Glomerular visceral epithelial cell (primary cell): ENCODE measurements around the gene TM7SF2.

ENCODE experiments used
- DNase-seq: peaks from one replicate; pipeline ENCODE4 v3.0.0-alpha.2; 2016; ENCODE audit errors: extremely low spot score

The TM7SF2 gene

GRCh38 chr11:65156256-65156655, 44.6 kb downstream of the TM7SF2 start:
- DNase-seq: no peak

DNA sequence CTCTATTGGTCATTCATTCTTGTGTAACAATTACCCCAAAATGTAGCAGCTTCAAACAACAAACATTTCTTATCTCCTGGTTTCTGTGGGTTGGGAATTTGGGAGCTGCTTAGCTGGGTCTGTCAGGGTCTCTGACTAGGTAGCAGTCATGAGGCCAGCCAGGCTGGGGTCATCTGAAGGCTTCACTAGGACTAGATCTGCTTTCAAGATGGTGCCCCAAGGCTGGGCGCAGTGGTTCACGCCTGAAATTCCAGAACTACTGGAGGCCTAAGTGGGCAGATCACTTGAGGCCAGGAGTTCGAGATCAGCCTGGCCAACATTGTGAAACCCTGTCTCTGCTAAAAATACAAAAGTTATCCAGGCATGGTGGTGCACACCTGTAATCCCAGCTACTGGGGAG, 45.3 kb downstream of the TM7SF2 start:
- DNase-seq: no peak

DNA sequence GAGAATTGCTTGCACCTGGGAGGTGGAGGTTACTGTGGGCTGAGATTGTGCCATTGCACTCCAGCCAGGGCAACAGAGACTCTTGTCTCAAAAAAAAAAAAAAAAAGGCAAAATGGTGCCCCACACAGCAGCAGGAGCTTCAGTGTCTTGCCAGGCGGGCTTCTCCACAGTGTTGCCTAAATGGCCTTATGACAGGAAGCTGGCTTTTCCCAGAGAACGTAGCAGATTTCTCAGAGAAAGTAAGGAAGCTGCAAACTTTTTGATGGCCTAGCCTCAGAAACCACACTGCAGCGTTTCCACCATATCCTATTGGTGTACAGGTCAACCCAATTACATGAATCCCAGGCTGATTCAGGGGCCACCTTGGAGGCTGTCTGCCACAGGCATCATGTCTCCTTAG, 45.7 kb downstream of the TM7SF2 start:
- no peak for DNase-seq

GRCh38 chr11:65159012-65159411, 47.3 kb downstream of the TM7SF2 start:
- no peak for DNase-seq

- no peak for DNase-seq
Observed at GRCh38 chr11:65160643-65161042, 49.0 kb downstream of the TM7SF2 start.

DNA sequence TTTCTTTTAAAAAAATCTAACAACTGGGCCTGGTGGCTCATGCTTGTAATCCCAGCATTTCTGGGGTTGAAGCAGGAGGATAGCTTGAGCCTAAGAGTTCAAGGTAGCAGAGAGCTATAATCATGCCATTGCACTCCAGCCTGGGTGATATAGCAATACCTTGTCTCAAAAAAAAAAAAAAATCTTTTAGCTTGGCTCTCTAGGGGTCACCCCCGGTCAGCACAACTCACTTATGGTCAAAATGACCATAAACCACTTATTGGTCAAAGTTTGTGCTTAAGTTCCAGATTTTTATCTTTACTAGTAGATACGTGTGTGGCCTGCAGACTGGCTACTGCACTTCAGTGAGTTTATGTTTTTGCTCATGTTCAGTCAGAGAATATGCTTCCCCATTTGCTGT, 52.0 kb downstream of the TM7SF2 start:
- no peak for DNase-seq
